B cell (primary cell): ENCODE data around the gene PLPPR1. TPM values are rescaled to one million over a fixed set of nuclear protein-coding genes. Genes with fewer than 3 reads are reported as not detected.

Source experiments
- ATAC-seq: fragments of 200-7000 bp; cut with Tn5 transposase; one replicate; pipeline ENCODE4 v1.10.0; 2021; ENCODE audit warnings: low read depth, mild to moderate bottlenecking, moderate number of reproducible peaks, moderate library complexity
- CTCF ChIA-PET: fragments of 350-600 bp; sonication (Branson Sonifier 250); formaldehyde crosslinking; loops from one replicate; lab custom pipeline; 2021; ENCODE audit warnings: antibody characterized with exemption, inconsistent platforms; lab: Charles Lee
- POLR2A ChIA-PET: fragments of 350-600 bp; sonication (Branson Sonifier 250); formaldehyde crosslinking; loops from one replicate; lab custom pipeline; 2021; ENCODE audit warnings: antibody characterized with exemption; lab: Charles Lee
- DNase-seq: peaks from one replicate; pipeline ENCODE4 v3.0.0; 2013
- H2AFZ ChIP-seq: 2 replicates; pipeline ENCODE4 v1.6.1; 2012; ENCODE audit warnings: mild to moderate bottlenecking, low read depth, low read length; ENCODE audit not compliant: insufficient read depth, poor library complexity, severe bottlenecking
- H3K27ac ChIP-seq, 2 donors: 1 replicate in 1 of 2; 2 replicates in 1 of 2; pipeline ENCODE4 v1.5.1; 2012 to 2013; ENCODE audit warnings: low read length in 2 of 2, mild to moderate bottlenecking in 2 of 2, moderate library complexity in 1 of 2
- H3K27me3 ChIP-seq, 4 experiments: fragments of 200-600 bp in 1 of 4; sonication (generic) in 1 of 4; replicated peaks in 1 of 4; 1 replicate in 2 of 4; 2 replicates in 2 of 4; pipeline versions ENCODE4 v1.6.1 to v1.7.0; 2013 to 2016; ENCODE audit warnings: low read length in 3 of 4, mild to moderate bottlenecking in 2 of 4, mixed read lengths in 1 of 4, moderate library complexity in 1 of 4; ENCODE audit not compliant: insufficient read depth in 4 of 4, control insufficient read depth in 3 of 4; ENCODE audit errors: control extremely low read depth in 1 of 4
- H3K36me3 ChIP-seq, 2 experiments: replicated peaks in 1 of 2; 1 replicate in 1 of 2; 2 replicates in 1 of 2; pipeline versions ENCODE4 v1.6.1 to v1.7.1; 2013; ENCODE audit warnings: low read length in 1 of 2; ENCODE audit not compliant: insufficient read depth in 2 of 2, control insufficient read depth in 1 of 2; ENCODE audit errors: control extremely low read depth in 1 of 2, extremely low read depth in 1 of 2
- H3K4me1 ChIP-seq, 2 donors: fragments of 200-600 bp in 1 of 2; sonication (generic) in 1 of 2; 1 replicate in 1 of 2; 2 replicates in 1 of 2; pipeline versions ENCODE4 v1.5.1 to v1.6.1; 2013 to 2017; ENCODE audit warnings: low read length in 2 of 2; ENCODE audit not compliant: control insufficient read depth in 2 of 2, insufficient read depth in 2 of 2
- H3K4me2 ChIP-seq: replicated peaks from 2 replicates; pipeline ENCODE3; 2012; ENCODE audit warnings: mild to moderate bottlenecking, low read depth, low read length; ENCODE audit not compliant: poor library complexity, severe bottlenecking
- H3K4me3 ChIP-seq, 5 experiments: fragments of 200-600 bp in 1 of 5; sonication (generic) in 1 of 5; 1 replicate in 3 of 5; 2 replicates in 2 of 5; pipeline versions ENCODE4 v1.5.1 to v1.7.0; 2011 to 2016; ENCODE audit warnings: low read length in 4 of 5, mild to moderate bottlenecking in 4 of 5, low read depth in 2 of 5, control low read depth in 1 of 5, moderate library complexity in 1 of 5; ENCODE audit not compliant: insufficient read depth in 1 of 5; ENCODE audit errors: control extremely low read depth in 1 of 5, extremely low read depth in 1 of 5
- H3K79me2 ChIP-seq: fragments of 200-600 bp; sonication (generic); one replicate; pipeline ENCODE4 v1.6.0; 2016; ENCODE audit warnings: low read length; ENCODE audit not compliant: control insufficient read depth, insufficient read depth
- H3K9ac ChIP-seq: fragments of 200-600 bp; sonication (generic); 2 replicates; pipeline ENCODE4 v1.6.1; 2017; ENCODE audit warnings: mild to moderate bottlenecking, low read length, moderate library complexity
- H3K9me3 ChIP-seq, 3 donors: one replicate each; pipeline versions ENCODE4 v1.6.1 to v1.7.1; 2013; ENCODE audit warnings: low read length in 2 of 3; ENCODE audit not compliant: control insufficient read depth in 2 of 3, insufficient read depth in 1 of 3; ENCODE audit errors: control extremely low read depth in 1 of 3
- H4K20me1 ChIP-seq: 2 replicates; pipeline ENCODE4 v1.6.0; 2012; ENCODE audit warnings: mild to moderate bottlenecking, low read length; ENCODE audit not compliant: insufficient read depth, control insufficient read depth, poor library complexity, severe bottlenecking
- H3K27ac Mint-ChIP-seq: one replicate; pipeline ENCODE4 v1.8.0; 2021; ENCODE audit warnings: mixed read lengths
- H3K27me3 Mint-ChIP-seq: one replicate; pipeline ENCODE4 v1.8.0; 2021; ENCODE audit warnings: mixed read lengths
- H3K4me1 Mint-ChIP-seq: one replicate; pipeline ENCODE4 v1.8.0; 2021; ENCODE audit warnings: mixed read lengths
- H3K4me3 Mint-ChIP-seq: one replicate; pipeline ENCODE4 v1.8.0; 2021; ENCODE audit warnings: mixed read lengths
- H3K9me3 Mint-ChIP-seq: one replicate; pipeline ENCODE4 v1.8.0; 2022; ENCODE audit warnings: mixed read lengths; ENCODE audit not compliant: insufficient read depth
- EZH2 ChIP-seq: IDR thresholded peaks from 2 replicates; pipeline ENCODE4 v1.6.1; 2012; ENCODE audit warnings: borderline replicate concordance, low read depth, mild to moderate bottlenecking, moderate library complexity, low read length; ENCODE audit not compliant: insufficient read depth, poor library complexity, severe bottlenecking
- whole genome bisulfite sequencing: methylation state at CpG from one replicate; pipeline ENCODE4 v1.1.5; 2013; ENCODE audit warnings: missing lambda C conversion rate; ENCODE audit not compliant: insufficient coverage; 5-methylcytosine and 5-hydroxymethylcytosine counted together
- intact Hi-C: fragments of 100-400 bp; cut with micrococcal nuclease; formaldehyde crosslinking; loops from one replicate; pipeline ENCODE4 v1.10.0; 2022
- polyA plus RNA-seq: library from polyadenylated mRNA; depleted of rRNA; stranded (reverse); fragments of >200 nt; gene quantifications from 2 replicates; pipeline ENCODE4 v1.2.3, GENCODE V29; 2012
- total RNA-seq, 2 donors: library from RNA; stranded (reverse); fragments of 120-200 nt in 1 of 2; gene quantifications; 1 replicate in 1 of 2; 2 replicates in 1 of 2; pipeline versions ENCODE4 v1.2.3 to v1.2.4, GENCODE V29; 2013 to 2022
- TF ChIP-seq, protein P1 (sequence below): fragments of 200-600 bp; IDR thresholded peaks from one replicate; pipeline ENCODE4 v1.8.0; 2022; ENCODE audit warnings: antibody characterized with exemption, mild to moderate bottlenecking

PLPPR1 gene
- total and polyA plus RNA-seq, 2 donors (not counting 1 experiment from before 2014, with no cell fraction given), result not detected

GRCh38 chr9:101307524-101308213, 279.1 kb downstream of the PLPPR1 start:
- H3K9me3 Mint-ChIP-seq, result no peaks in the 10 kb centered on the region
- no peak overlapping the region for H3K27ac Mint-ChIP-seq
- intact Hi-C loops, result no loop called here
- Histone ChIP-seq H3K4me2 (no peak overlapping the region), H3K27me3 (peaks cover 0 to 4% (median 0%) of the 10 kb centered on the region in 4 experiments), H3K36me3 (no peaks in the 10 kb centered on the region), H3K9ac (no peak overlapping the region), H3K27ac (no peak overlapping the region), H2AFZ (no peak overlapping the region), H4K20me1 (no peaks in the 10 kb centered on the region), H3K4me1 (no peaks in the 10 kb centered on the region), H3K9me3 (no peaks in the 10 kb centered on the region), H3K4me3 (no peak overlapping the region), H3K79me2 (no peaks in the 10 kb centered on the region)
- DNase-seq (no peak), ATAC-seq (no peak)
- TF ChIP-seq EZH2, result no peak
- TF ChIP-seq, protein P1, sequence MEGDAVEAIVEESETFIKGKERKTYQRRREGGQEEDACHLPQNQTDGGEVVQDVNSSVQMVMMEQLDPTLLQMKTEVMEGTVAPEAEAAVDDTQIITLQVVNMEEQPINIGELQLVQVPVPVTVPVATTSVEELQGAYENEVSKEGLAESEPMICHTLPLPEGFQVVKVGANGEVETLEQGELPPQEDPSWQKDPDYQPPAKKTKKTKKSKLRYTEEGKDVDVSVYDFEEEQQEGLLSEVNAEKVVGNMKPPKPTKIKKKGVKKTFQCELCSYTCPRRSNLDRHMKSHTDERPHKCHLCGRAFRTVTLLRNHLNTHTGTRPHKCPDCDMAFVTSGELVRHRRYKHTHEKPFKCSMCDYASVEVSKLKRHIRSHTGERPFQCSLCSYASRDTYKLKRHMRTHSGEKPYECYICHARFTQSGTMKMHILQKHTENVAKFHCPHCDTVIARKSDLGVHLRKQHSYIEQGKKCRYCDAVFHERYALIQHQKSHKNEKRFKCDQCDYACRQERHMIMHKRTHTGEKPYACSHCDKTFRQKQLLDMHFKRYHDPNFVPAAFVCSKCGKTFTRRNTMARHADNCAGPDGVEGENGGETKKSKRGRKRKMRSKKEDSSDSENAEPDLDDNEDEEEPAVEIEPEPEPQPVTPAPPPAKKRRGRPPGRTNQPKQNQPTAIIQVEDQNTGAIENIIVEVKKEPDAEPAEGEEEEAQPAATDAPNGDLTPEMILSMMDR, result no peak
- ChIA-PET CTCF (no interaction called here), POLR2A (no interaction called here)
- peaks cover 3% of the 10 kb centered on the region for H3K27me3 Mint-ChIP-seq
- 100% methylated on average over 1 of the region's 3 CpGs for WGBS
- no peaks in the 10 kb centered on the region for H3K4me1 Mint-ChIP-seq
- no peak overlapping the region for H3K4me3 Mint-ChIP-seq

GRCh38 chr9:101309139-101309538, 280.6 kb downstream of the PLPPR1 start:
- H3K4me1 Mint-ChIP-seq, result no peaks in the 10 kb centered on the region
- CTCF ChIA-PET, result no interaction called here
- Histone ChIP-seq H3K4me3 (no peak overlapping the region), H3K79me2 (no peaks in the 10 kb centered on the region), H4K20me1 (no peaks in the 10 kb centered on the region), H3K27ac (no peak overlapping the region), H3K4me2 (no peak overlapping the region), H3K27me3 (peaks cover 0 to 4% (median 0%) of the 10 kb centered on the region in 4 experiments), H3K4me1 (no peaks in the 10 kb centered on the region), H3K9ac (no peak overlapping the region), H3K36me3 (no peaks in the 10 kb centered on the region), H2AFZ (no peak overlapping the region), H3K9me3 (no peaks in the 10 kb centered on the region)
- TF ChIP-seq, protein P1, result no peak
- no peak for TF ChIP-seq EZH2
- H3K4me3 Mint-ChIP-seq, result no peak overlapping the region
- no peaks in the 10 kb centered on the region for H3K9me3 Mint-ChIP-seq
- no peak overlapping the region for H3K27ac Mint-ChIP-seq
- POLR2A ChIA-PET, result no interaction called here
- peaks cover 3% of the 10 kb centered on the region for H3K27me3 Mint-ChIP-seq
- 100% methylated on average over 2 of the region's 8 CpGs for WGBS
- ATAC-seq (no peak), DNase-seq (no peak)
- intact Hi-C loops, result no loop called here
